Measurements from ENCODE around the gene IDUA. TPM values are rescaled to one million over a fixed set of nuclear protein-coding genes. Genes with fewer than 3 reads are reported as not detected.
A peak's percentile ranks its signal among the peaks of the same experiment; 100 is the strongest.

Gene IDUA
- total RNA-seq, 1 experiment from 2014 or later = 3.8 TPM

GRCh38 chr4:1009542-1010394, 22.9 kb downstream of the IDUA start:
- in situ Hi-C loops (cut with HindIII; ENCODE audit: low sequenced_read_pairs) = no loop called here
- peak; percentile 54 for DNase-seq (ENCODE audit: low spot score)

DNA sequence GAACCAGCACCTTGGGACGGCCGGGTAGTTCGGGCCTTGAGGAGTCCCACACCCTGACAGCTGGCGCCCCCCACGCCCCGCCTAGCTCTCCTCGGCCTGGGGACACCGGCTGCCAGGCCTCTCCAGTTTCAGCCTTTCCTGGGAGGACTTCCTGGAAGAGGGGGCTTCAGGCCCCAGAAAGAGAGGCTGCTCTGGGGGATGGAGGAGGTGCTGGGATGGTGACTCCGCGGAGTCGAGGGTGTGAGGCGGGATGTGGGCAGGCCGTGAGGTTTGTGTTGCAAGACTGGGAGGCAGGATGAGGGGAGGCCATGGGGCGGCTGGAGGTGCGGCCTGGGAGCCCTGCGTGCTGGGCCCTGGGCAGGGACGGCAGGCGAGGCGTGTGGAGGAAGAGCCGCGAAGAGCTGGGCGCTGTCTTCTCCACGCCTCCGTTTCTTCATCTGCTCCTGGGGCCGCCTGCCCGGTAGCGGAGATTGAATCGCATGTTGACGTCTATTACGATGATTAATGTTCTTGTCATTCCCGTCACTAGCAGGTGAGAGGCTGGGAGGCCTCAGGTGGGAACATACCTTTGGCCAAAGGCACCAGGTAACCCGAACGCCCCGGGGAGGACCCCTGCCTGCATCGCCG, 23.7 kb downstream of the IDUA start:
- in situ Hi-C loops (cut with HindIII; ENCODE audit: low sequenced_read_pairs) = no loop called here
- no peak for DNase-seq (ENCODE audit: low spot score)

- in situ Hi-C loops (cut with HindIII; ENCODE audit: low sequenced_read_pairs) = no loop called here
- no peak for DNase-seq (ENCODE audit: low spot score)
Observed at GRCh38 chr4:1011022-1011665, 24.3 kb downstream of the IDUA start, which contains the start of gene FGFRL1. FGFRL1 (plus strand) TSS chr4:1011626; CDS start chr4:1012486, 860 bp downstream.

GRCh38 chr4:1011666-1012033, 24.8 kb downstream of the IDUA start:
- no peak for DNase-seq (ENCODE audit: low spot score)
- in situ Hi-C loops (cut with HindIII; ENCODE audit: low sequenced_read_pairs) = no loop called here

DNA sequence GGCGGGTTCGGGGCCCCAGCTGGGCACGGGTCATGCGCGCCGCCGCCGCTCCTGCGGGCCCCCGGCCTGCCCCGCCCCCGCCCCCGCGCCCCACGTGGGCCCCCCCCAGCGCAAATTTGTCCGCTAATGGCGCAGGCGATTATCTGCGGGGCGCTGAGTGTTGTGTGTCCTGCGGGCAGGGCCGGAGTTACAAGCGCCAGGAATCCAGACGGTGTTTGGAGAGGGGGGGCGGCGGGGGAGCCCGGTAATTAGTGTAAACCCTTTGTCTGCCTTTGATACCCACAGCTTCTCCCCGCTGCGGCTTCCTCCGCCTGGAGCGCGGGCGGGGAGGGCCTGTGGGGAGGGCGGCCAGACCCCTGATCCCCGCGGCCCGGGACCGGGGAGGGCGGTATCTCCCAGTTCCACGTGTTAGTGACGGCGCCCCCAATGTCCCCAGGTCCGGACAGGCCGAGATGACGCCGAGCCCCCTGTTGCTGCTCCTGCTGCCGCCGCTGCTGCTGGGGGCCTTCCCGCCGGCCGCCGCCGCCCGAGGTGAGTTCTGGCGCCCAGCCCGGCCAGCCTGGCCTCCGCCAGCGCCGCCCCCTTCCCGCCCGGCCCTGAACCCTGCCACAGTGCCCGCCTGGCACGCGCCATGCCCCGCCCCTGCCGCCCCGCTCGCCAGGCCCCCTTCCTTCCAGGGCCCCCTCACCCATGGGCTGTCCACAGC, 25.3 kb downstream of the IDUA start:
- no peak for DNase-seq (ENCODE audit: low spot score)
- in situ Hi-C loops (cut with HindIII; ENCODE audit: low sequenced_read_pairs) = no loop called here

DNA sequence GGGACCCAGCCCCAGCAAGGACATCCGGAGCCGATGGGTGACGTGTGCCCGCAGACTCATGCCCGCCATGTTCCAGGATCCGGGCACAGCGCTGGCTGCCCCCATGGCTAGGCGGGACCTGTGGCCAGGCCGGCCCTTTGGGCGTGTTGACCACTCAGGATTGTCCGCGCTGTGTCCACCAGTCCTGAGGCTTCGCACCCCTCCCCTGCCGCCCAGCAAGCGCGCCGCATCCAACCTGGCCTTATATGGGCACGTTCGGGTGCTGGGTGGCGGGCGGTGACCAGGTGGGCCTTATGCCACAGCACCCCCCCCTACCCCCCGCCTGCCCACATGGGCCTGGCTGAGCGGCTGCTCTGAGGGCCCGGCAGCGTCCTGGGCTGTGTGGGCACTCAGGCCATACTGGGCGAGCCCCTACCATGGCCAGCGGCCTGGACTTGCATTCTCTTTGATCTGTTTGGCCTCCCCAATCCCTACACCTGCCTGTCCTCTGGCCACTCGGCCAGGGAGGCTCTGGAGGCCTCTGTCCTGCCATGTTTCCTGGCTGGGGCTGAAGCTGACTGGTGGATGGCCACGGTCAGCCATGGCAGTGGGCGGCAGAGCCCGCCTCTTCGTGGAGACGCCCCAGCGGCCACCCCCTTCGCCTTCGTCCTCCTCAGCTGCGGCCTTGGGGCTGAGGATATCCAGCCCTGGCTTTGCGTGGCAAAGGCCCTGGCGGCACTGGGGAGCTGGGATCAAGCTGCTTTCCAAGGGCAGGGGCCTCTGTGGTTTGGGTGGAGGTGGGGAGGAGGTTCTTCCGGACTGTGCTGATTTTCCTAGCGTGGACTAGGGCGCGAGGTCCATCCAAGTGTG, 26.6 kb downstream of the IDUA start:
- no peak for DNase-seq (ENCODE audit: low spot score)
- in situ Hi-C loops (cut with HindIII; ENCODE audit: low sequenced_read_pairs) = no loop called here

- DNase-seq (ENCODE audit: low spot score) = no peak
- in situ Hi-C loops (cut with HindIII; ENCODE audit: low sequenced_read_pairs) = no loop called here
Observed at GRCh38 chr4:1014291-1015167, 27.7 kb downstream of the IDUA start.

- in situ Hi-C loops (cut with HindIII; ENCODE audit: low sequenced_read_pairs) = no loop called here
- no peak for DNase-seq (ENCODE audit: low spot score)
Observed at GRCh38 chr4:1015179-1015578, 28.3 kb downstream of the IDUA start.

GRCh38 chr4:1015746-1016145, 28.9 kb downstream of the IDUA start:
- no peak for DNase-seq (ENCODE audit: low spot score)
- in situ Hi-C loops (cut with HindIII; ENCODE audit: low sequenced_read_pairs) = no loop called here

GRCh38 chr4:1017211-1017610, 30.4 kb downstream of the IDUA start:
- in situ Hi-C loops (cut with HindIII; ENCODE audit: low sequenced_read_pairs) = no loop called here
- DNase-seq (ENCODE audit: low spot score) = no peak

DNA sequence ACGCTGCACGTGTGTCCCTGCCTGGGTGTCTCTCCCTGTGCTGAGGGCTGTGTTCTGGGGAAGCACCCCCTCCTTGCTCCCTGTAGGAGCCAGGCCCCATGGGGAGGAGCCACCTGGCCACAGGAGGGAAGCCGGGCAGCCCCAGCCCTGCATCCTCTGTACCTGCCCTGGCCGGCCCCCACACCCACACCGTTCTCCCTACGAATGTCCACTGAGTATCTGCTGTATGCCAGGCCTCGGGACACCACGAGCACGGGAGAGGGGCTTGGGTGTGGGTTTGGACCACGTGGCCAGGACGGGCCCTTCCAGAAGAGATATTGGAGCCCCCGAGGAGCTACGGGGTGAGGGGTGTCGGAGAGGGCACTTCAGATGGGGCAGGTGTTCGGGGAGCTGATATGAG, 30.9 kb downstream of the IDUA start:
- in situ Hi-C loops (cut with HindIII; ENCODE audit: low sequenced_read_pairs) = no loop called here

GRCh38 chr4:1018147-1019020, 31.5 kb downstream of the IDUA start:
- no peak for DNase-seq (ENCODE audit: low spot score)
- in situ Hi-C loops (cut with HindIII; ENCODE audit: low sequenced_read_pairs) = no loop called here

More for the DNA sequence above, 30.9 kb downstream of the IDUA start:
- no peak for DNase-seq (ENCODE audit: low spot score)

DNA sequence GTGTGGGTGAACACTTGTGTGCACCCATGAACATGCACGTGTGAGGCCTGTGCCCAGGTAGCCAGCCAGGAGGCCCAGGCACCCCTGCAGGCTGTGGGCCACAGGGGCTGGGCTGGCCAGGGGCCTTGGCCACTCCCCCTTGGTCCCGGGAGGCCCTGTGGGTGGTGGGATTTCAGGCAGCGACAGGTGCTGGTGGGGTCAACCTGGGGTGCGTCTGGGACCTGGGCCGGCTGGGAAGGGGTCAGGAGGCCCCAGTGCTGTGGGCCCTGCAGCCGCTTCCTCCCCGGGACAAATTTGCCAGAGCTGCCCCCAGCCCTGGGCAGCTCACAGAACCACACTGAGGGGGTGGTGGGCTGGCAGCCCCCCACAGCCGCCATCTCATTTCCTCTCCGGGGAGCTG, 32.5 kb downstream of the IDUA start:
- in situ Hi-C loops (cut with HindIII; ENCODE audit: low sequenced_read_pairs) = no loop called here
- DNase-seq (ENCODE audit: low spot score) = no peak

DNA sequence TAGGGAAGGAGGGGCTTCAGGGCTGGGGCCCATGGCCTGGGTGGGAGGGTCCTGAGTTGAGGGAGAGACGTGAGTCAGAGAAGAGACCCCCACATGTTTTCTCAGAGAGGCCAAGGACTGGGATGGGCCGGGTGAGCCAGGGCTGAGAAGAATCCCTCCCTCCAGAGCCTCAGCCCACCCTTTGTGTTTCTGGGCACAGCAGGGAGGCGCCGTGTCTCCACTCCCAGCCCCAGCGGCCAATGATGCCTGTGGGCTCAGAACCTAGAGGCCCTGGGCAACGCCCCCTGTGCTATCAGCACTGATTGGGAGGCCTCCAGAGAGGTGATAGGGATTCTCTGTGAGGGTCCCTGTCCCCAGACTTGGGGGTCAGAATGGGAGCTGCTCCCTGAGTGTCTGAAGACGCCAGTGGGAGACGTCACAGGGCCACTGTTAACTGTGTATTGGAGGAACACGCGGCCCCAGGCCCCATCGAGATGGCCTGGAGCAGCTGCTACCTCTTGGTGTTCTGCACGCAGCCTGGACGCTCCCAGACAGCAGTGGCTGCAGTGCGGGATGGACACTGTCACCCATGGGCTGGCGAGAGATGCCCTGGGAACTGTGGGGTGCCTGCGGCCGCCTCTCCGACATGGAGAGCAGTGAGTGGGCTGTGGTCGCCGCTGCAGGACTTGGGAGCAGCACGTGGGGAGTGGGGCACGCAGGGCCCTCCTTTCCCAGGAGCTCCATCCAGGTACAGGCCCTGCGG, 33.1 kb downstream of the IDUA start:
- in situ Hi-C loops (cut with HindIII; ENCODE audit: low sequenced_read_pairs) = no loop called here
- DNase-seq (ENCODE audit: low spot score) = no peak

- in situ Hi-C loops (cut with HindIII; ENCODE audit: low sequenced_read_pairs) = no loop called here
- no peak for DNase-seq (ENCODE audit: low spot score)
Observed at GRCh38 chr4:1021386-1022050, 34.7 kb downstream of the IDUA start.

Measured in G401 (cell line).